ENCODE data around the gene TMEM176A. TPM values are rescaled to one million over a fixed set of nuclear protein-coding genes. Genes with fewer than 3 reads are reported as not detected.

TMEM176A gene
- total RNA-seq, 2 donors from 2014 or later: 0.45 TPM; not detected in 1

- Mint-ChIP-seq H3K4me1 (no peaks in the 10 kb centered on the region), H3K36me3 (ENCODE audit: low read depth) (no peaks in the 10 kb centered on the region), H3K4me3 (no peak overlapping the region), H3K9me3 (no peaks in the 10 kb centered on the region), H3K27ac (no peak overlapping the region), H3K27me3 (peaks cover 8% of the 10 kb centered on the region)
- ATAC-seq (replicated peaks): no peak
Measured at GRCh38 chr7:150845421-150845861, 44.9 kb downstream of the TMEM176A start.

GRCh38 chr7:150846291-150847115, 45.9 kb downstream of the TMEM176A start:
- Mint-ChIP-seq H3K9me3 (no peaks in the 10 kb centered on the region), H3K4me3 (no peak overlapping the region), H3K4me1 (no peaks in the 10 kb centered on the region), H3K27ac (no peak overlapping the region), H3K27me3 (peaks cover 17% of the 10 kb centered on the region), H3K36me3 (ENCODE audit: low read depth) (no peaks in the 10 kb centered on the region)
- ATAC-seq (replicated peaks): no peak

- Mint-ChIP-seq H3K9me3 (no peaks in the 10 kb centered on the region), H3K36me3 (ENCODE audit: low read depth) (no peaks in the 10 kb centered on the region), H3K27me3 (peaks cover 24% of the 10 kb centered on the region), H3K4me1 (no peaks in the 10 kb centered on the region), H3K4me3 (no peak overlapping the region), H3K27ac (no peak overlapping the region)
- no peak for ATAC-seq (replicated peaks)
Measured at GRCh38 chr7:150847536-150847935, 47.0 kb downstream of the TMEM176A start.

- Mint-ChIP-seq H3K36me3 (ENCODE audit: low read depth) (no peaks in the 10 kb centered on the region), H3K4me3 (no peak overlapping the region), H3K27ac (no peak overlapping the region), H3K4me1 (no peaks in the 10 kb centered on the region), H3K9me3 (no peaks in the 10 kb centered on the region), H3K27me3 (peaks cover 28% of the 10 kb centered on the region)
- no peak for ATAC-seq (replicated peaks)
Measured at GRCh38 chr7:150848111-150848510, 47.5 kb downstream of the TMEM176A start.

- no peaks in the 10 kb centered on the region for H3K4me1 Mint-ChIP-seq
- H3K9me3 Mint-ChIP-seq: no peaks in the 10 kb centered on the region
- no peaks in the 10 kb centered on the region for H3K36me3 Mint-ChIP-seq (ENCODE audit: low read depth)
- no peak overlapping the region for H3K4me3 Mint-ChIP-seq
- peaks cover 29% of the 10 kb centered on the region for H3K27me3 Mint-ChIP-seq
- ATAC-seq (replicated peaks): no peak
- H3K27ac Mint-ChIP-seq: no peak overlapping the region
Measured at GRCh38 chr7:150848561-150849115, 48.1 kb downstream of the TMEM176A start.

GRCh38 chr7:150849204-150849775, 48.7 kb downstream of the TMEM176A start:
- no peak for ATAC-seq (replicated peaks)
- Mint-ChIP-seq H3K27me3 (peaks cover 29% of the 10 kb centered on the region), H3K27ac (no peak overlapping the region), H3K4me1 (no peaks in the 10 kb centered on the region), H3K9me3 (no peaks in the 10 kb centered on the region), H3K36me3 (ENCODE audit: low read depth) (no peaks in the 10 kb centered on the region), H3K4me3 (no peak overlapping the region)

GRCh38 chr7:150850273-150850672, 49.7 kb downstream of the TMEM176A start:
- no peaks in the 10 kb centered on the region for H3K4me1 Mint-ChIP-seq
- H3K9me3 Mint-ChIP-seq: no peaks in the 10 kb centered on the region
- no peaks in the 10 kb centered on the region for H3K36me3 Mint-ChIP-seq (ENCODE audit: low read depth)
- no peak overlapping the region for H3K27ac Mint-ChIP-seq
- no peak overlapping the region for H3K4me3 Mint-ChIP-seq
- ATAC-seq (replicated peaks): peak; percentile 52
- peaks cover 29% of the 10 kb centered on the region for H3K27me3 Mint-ChIP-seq

GRCh38 chr7:150851492-150852370, 51.2 kb downstream of the TMEM176A start:
- no peak overlapping the region for H3K4me3 Mint-ChIP-seq
- peaks cover 37% of the 10 kb centered on the region for H3K27me3 Mint-ChIP-seq
- H3K9me3 Mint-ChIP-seq: no peaks in the 10 kb centered on the region
- no peaks in the 10 kb centered on the region for H3K36me3 Mint-ChIP-seq (ENCODE audit: low read depth)
- H3K27ac Mint-ChIP-seq: no peak overlapping the region
- no peak for ATAC-seq (replicated peaks)
- H3K4me1 Mint-ChIP-seq: no peaks in the 10 kb centered on the region

- no peak within 1 kb of the TSS for H3K27ac Mint-ChIP-seq
- no peaks in the 10 kb centered on the region for H3K36me3 Mint-ChIP-seq (ENCODE audit: low read depth)
- no peaks in the 10 kb centered on the region for H3K9me3 Mint-ChIP-seq
- peaks cover 37% of the 10 kb centered on the region for H3K27me3 Mint-ChIP-seq
- ATAC-seq (replicated peaks): no peak
- H3K4me3 Mint-ChIP-seq: no peak within 1 kb of the TSS
- no peaks in the 10 kb centered on the region for H3K4me1 Mint-ChIP-seq
Measured at GRCh38 chr7:150852371-150852905, 51.9 kb downstream of the TMEM176A start, which contains the start of gene AOC1. Gene AOC1, plus strand, starts transcription at chr7:150852517. Its CDS starts 3,954 bp downstream, at chr7:150856471.

GRCh38 chr7:150854066-150855000, 53.8 kb downstream of the TMEM176A start:
- no peak overlapping the region for H3K27ac Mint-ChIP-seq
- H3K9me3 Mint-ChIP-seq: no peaks in the 10 kb centered on the region
- no peaks in the 10 kb centered on the region for H3K36me3 Mint-ChIP-seq (ENCODE audit: low read depth)
- H3K4me1 Mint-ChIP-seq: no peaks in the 10 kb centered on the region
- peaks cover 37% of the 10 kb centered on the region for H3K27me3 Mint-ChIP-seq
- ATAC-seq (replicated peaks): no peak
- H3K4me3 Mint-ChIP-seq: no peak overlapping the region

Other genes with a start within 250 kb of the TMEM176A start
- 100 to 1,000 TPM; 102 to 193 TPM for gene GIMAP4, start 233.4 kb upstream of the TMEM176A start, total RNA-seq
- gene GIMAP6, start 168.4 kb upstream of the TMEM176A start, total RNA-seq: 10 to 100 TPM; 42.3 to 57.3 TPM
- gene GIMAP2, start 115.1 kb upstream of the TMEM176A start, total RNA-seq: 10 to 100 TPM; 29.1 to 44.9 TPM
- gene GIMAP1, start 84.2 kb upstream of the TMEM176A start, total RNA-seq: 1 to 10 TPM; 5.1 to 5.6 TPM
- gene GIMAP5, start 63.4 kb upstream of the TMEM176A start, total RNA-seq: 100 to 1,000 TPM; 106 to 142 TPM
- not detected for gene TMEM176B, start 405 bp upstream of the TMEM176A start, total RNA-seq
- gene AOC1, start 51.7 kb downstream of the TMEM176A start, total RNA-seq: not detected
- under 1 TPM; 0.32 to 0.77 TPM for gene KCNH2, start 177.6 kb downstream of the TMEM176A start, total RNA-seq
- gene NOS3, start 190.2 kb downstream of the TMEM176A start, total RNA-seq: 10 to 100 TPM in 1 of 2 donors, 1 to 10 TPM in 1; 8.0 to 12.1 TPM
- gene ATG9B, start 223.7 kb downstream of the TMEM176A start, total RNA-seq: 10 to 100 TPM in 1 of 2 donors, 1 to 10 TPM in 1; 2.9 to 18.2 TPM
- 10 to 100 TPM; 36.4 to 52.0 TPM for gene ABCB8, start 227.7 kb downstream of the TMEM176A start, total RNA-seq
- 1 to 10 TPM; 9.0 to 9.7 TPM for gene ASIC3, start 247.8 kb downstream of the TMEM176A start, total RNA-seq